K562 (cell line): Measurements from ENCODE around the gene SPNS1. TPM values are rescaled to one million over a fixed set of nuclear protein-coding genes. Genes with fewer than 3 reads are reported as not detected.
A peak's percentile ranks its signal among the peaks of the same experiment; 100 is the strongest.

Source experiments
- ATAC-seq: fragments of 200-7000 bp; cut with Tn5 transposase; 3 replicates; pipeline ENCODE4 v1.9.1; 2020; ENCODE audit warnings: moderate library complexity
- BruUV-seq: library from RNA; stranded (reverse); fragments of 400-500 nt; replicated peaks from 2 replicates; lab custom pipeline; 2021; lab: Mats Ljungman, UMichigan
- CTCF ChIA-PET: fragments of 300-600 bp; formaldehyde crosslinking; extraction: SDS; loops from one replicate; lab custom pipeline; 2021; ENCODE audit warnings: low intra/inter-chr PET ratio; lab: Yijun Ruan, JAX
- POLR2A ChIA-PET: fragments of 300-600, 350-650 bp; sonication (Branson Sonifier 250); formaldehyde crosslinking; extraction: SDS; loops from one replicate; lab custom pipeline; 2021; ENCODE audit warnings: antibody characterized with exemption, inconsistent platforms; lab: Yijun Ruan, JAX
- DNase-seq, 4 experiments: peaks; one replicate each; pipeline versions ENCODE4 v3.0.0 to v3.0.0-alpha.2; 2011 to 2018; ENCODE audit warnings: low spot score in 3 of 4, mixed read lengths in 3 of 4; ENCODE audit errors: extremely low read depth in 1 of 4
- FAIRE-seq: peaks from 2 replicates; lab custom pipeline; 2011; peaks lifted over from hg19 to GRCh38; lab: Jason Lieb, UNC
- H2AFZ ChIP-seq: 2 replicates; pipeline ENCODE4 v1.6.0; 2011; ENCODE audit warnings: low read depth, low read length, control low read depth, inconsistent platforms
- H3K27ac ChIP-seq: fragments of 200-600 bp; 3 replicates; pipeline ENCODE4 v1.8.0; 2011; ENCODE audit warnings: low read depth, mild to moderate bottlenecking, control low read depth, inconsistent platforms, low read length, moderate library complexity, mixed read lengths; ENCODE audit errors: extremely low read depth
- H3K27me3 ChIP-seq, 2 experiments: fragments of 300-600 bp in 1 of 2; 2 replicates in 1 of 2; 3 replicates in 1 of 2; pipeline versions ENCODE4 v1.6.0 to v1.8.0; 2011; ENCODE audit warnings: inconsistent platforms in 2 of 2, low read length in 2 of 2, mild to moderate bottlenecking in 1 of 2, mixed read lengths in 1 of 2, moderate library complexity in 1 of 2; ENCODE audit not compliant: control insufficient read depth in 2 of 2, insufficient read depth in 2 of 2
- H3K36me3 ChIP-seq: fragments of 300-600 bp; 3 replicates; pipeline ENCODE4 v1.8.0; 2011; ENCODE audit warnings: mild to moderate bottlenecking, low read length, inconsistent platforms; ENCODE audit not compliant: control insufficient read depth, insufficient read depth
- H3K4me1 ChIP-seq, 2 experiments: fragments of 200-600 bp in 1 of 2; replicated peaks in 1 of 2; 2 replicates in 1 of 2; 3 replicates in 1 of 2; pipeline versions ENCODE4 v1.5.1 to v1.8.0; 2011; ENCODE audit warnings: inconsistent platforms in 2 of 2, low read length in 2 of 2, mild to moderate bottlenecking in 1 of 2, mixed read lengths in 1 of 2, moderate library complexity in 1 of 2; ENCODE audit not compliant: control insufficient read depth in 2 of 2, insufficient read depth in 2 of 2
- H3K4me2 ChIP-seq: 2 replicates; pipeline ENCODE4 v1.6.1; 2011; ENCODE audit warnings: low read length, control low read depth, inconsistent platforms, mixed read lengths; ENCODE audit not compliant: insufficient read depth
- H3K4me3 ChIP-seq: fragments of 200-600 bp; sonication (generic), shearing (Covaris generic); 2 replicates; pipeline ENCODE4 v1.5.1; 2016; ENCODE audit warnings: control low read depth, inconsistent platforms
- H3K79me2 ChIP-seq: fragments of 200-600 bp; 3 replicates; pipeline ENCODE4 v1.8.0; 2011; ENCODE audit warnings: low read length, inconsistent platforms; ENCODE audit not compliant: control insufficient read depth, insufficient read depth
- H3K9ac ChIP-seq, 2 experiments: 2 replicates each; pipeline versions ENCODE4 v1.6.0 to v1.6.1; 2011; ENCODE audit warnings: low read depth in 2 of 2, low read length in 2 of 2, control low read depth in 1 of 2, inconsistent platforms in 1 of 2, mild to moderate bottlenecking in 1 of 2, mixed read lengths in 1 of 2; ENCODE audit not compliant: insufficient read depth in 1 of 2
- H3K9me1 ChIP-seq: one replicate; pipeline ENCODE4 v1.6.0; 2011; ENCODE audit warnings: inconsistent platforms, mild to moderate bottlenecking, low read length, moderate library complexity; ENCODE audit not compliant: control insufficient read depth, insufficient read depth
- H3K9me3 ChIP-seq: replicated peaks from 2 replicates; pipeline ENCODE4 v1.5.1; 2011; ENCODE audit warnings: low read depth, low read length, inconsistent platforms; ENCODE audit not compliant: control insufficient read depth, insufficient read depth
- H4K20me1 ChIP-seq: replicated peaks from 2 replicates; pipeline ENCODE4 v1.6.1; 2011; ENCODE audit warnings: low read length, inconsistent platforms, mixed read lengths; ENCODE audit not compliant: control insufficient read depth, insufficient read depth
- CREM ChIP-seq: IDR thresholded peaks from 2 replicates; pipeline ENCODE4 v1.6.1; 2014; ENCODE audit warnings: antibody characterized with exemption, low read depth
- CXXC5 ChIP-seq: fragments of 250-450 bp; sonication (Bioruptor Pico); IDR thresholded peaks from 2 replicates; pipeline ENCODE4 v1.8.0; 2022; ENCODE audit warnings: inconsistent platforms, mild to moderate bottlenecking, moderate library complexity
- DDX20 ChIP-seq: fragments of 450-650 bp; IDR thresholded peaks from 2 replicates; pipeline ENCODE4 v1.6.1; 2016; ENCODE audit warnings: missing genetic modification characterization, low read depth, mild to moderate bottlenecking, missing compliant biosample characterization, moderate library complexity
- DMBX1 ChIP-seq: fragments of 250-450 bp; sonication (Bioruptor Pico); IDR thresholded peaks from 2 replicates; pipeline ENCODE4 v1.8.0; 2022; ENCODE audit warnings: inconsistent platforms, mild to moderate bottlenecking, moderate library complexity, borderline replicate concordance
- ETS2 ChIP-seq: IDR thresholded peaks from 2 replicates; pipeline ENCODE4 v1.6.1; 2016; ENCODE audit warnings: borderline replicate concordance, missing genetic modification characterization, mild to moderate bottlenecking, moderate library complexity, missing compliant biosample characterization; ENCODE audit not compliant: poor library complexity, severe bottlenecking
- SIN3B ChIP-seq: fragments of 450-650 bp; IDR thresholded peaks from 2 replicates; pipeline ENCODE4 v1.6.1; 2017; ENCODE audit warnings: low read depth, mild to moderate bottlenecking, moderate library complexity
- ZNF444 ChIP-seq: fragments of 250-450 bp; sonication (Bioruptor Pico); IDR thresholded peaks from 2 replicates; pipeline ENCODE4 v1.4.0; 2020; ENCODE audit warnings: mild to moderate bottlenecking, moderate library complexity
- ZNF57 ChIP-seq: fragments of 450-650 bp; formaldehyde crosslinking; IDR thresholded peaks from 2 replicates; pipeline ENCODE4 v1.4.0; 2020; ENCODE audit warnings: mild to moderate bottlenecking, moderate library complexity
- ZNF583 ChIP-seq: fragments of 250-450 bp; sonication (Bioruptor Pico); IDR thresholded peaks from 2 replicates; pipeline ENCODE4 v1.4.0; 2020
- ZNF586 ChIP-seq: fragments of 450-650 bp; formaldehyde crosslinking; conservative IDR thresholded peaks from 2 replicates; pipeline ENCODE4 v1.4.0; 2020; ENCODE audit warnings: mild to moderate bottlenecking, moderate library complexity
- ZNF780A ChIP-seq: fragments of 250-450 bp; sonication (Bioruptor Pico); IDR thresholded peaks from 2 replicates; pipeline ENCODE4 v1.5.0; 2021; ENCODE audit warnings: mild to moderate bottlenecking
- WGBS: fragments of 100-300 bp; shearing (Covaris generic); methylation state at CpG from one replicate; pipeline ENCODE4 v1.1.6; 2016; ENCODE audit warnings: low coverage, mixed read lengths; ENCODE audit not compliant: insufficient coverage; ENCODE audit errors: missing lambda C conversion rate; 5-methylcytosine and 5-hydroxymethylcytosine counted together
- in situ Hi-C: fragments of 300-500 bp; cut with MboI; formaldehyde crosslinking; loops from 4 replicates; pipeline ENCODE4 v1.15.0; 2018; ENCODE audit warnings: inconsistent platforms, mixed read lengths
- intact Hi-C: fragments of 100-400 bp; cut with micrococcal nuclease; formaldehyde crosslinking; loops from 2 replicates; pipeline ENCODE4 v1.14.2; 2022
- polyA plus RNA-seq, 8 experiments: library from polyadenylated mRNA; depleted of rRNA in 4 of 8; stranded (reverse) in 5 of 8; unstranded in 3 of 8; fragments of >200 nt; fragmentation: Nextera tagmentation in 2 of 8; fragmentation: Illumina TruSeq in 1 of 8; extraction: Ambion mirVana in 2 of 8; extraction: Trizol in 1 of 8; gene quantifications; 2 replicates each; pipeline versions ENCODE4 v1.2.1 to v1.2.3, GENCODE V29; 2011 to 2014; ENCODE audit warnings: inconsistent platforms in 1 of 8, missing spikeins in 1 of 8
- total RNA-seq, 7 experiments: library from RNA; depleted of rRNA in 6 of 7; stranded (reverse); fragments of >200 nt in 6 of 7; fragmentation: Illumina TruSeq in 2 of 7; extraction: Trizol in 2 of 7; gene quantifications; 2 replicates each; pipeline versions ENCODE4 v1.2.1 to v1.2.3, GENCODE V29; 2011 to 2021; ENCODE audit warnings: low replicate concordance in 1 of 7
- TF ChIP-seq, protein P1 (sequence below): fragments of 250-450 bp; sonication (Bioruptor Pico); IDR thresholded peaks from 2 replicates; pipeline ENCODE4 v1.6.1; 2021; ENCODE audit warnings: mild to moderate bottlenecking
- TF ChIP-seq, protein P2 (sequence below), 2 experiments: fragments of 450-650 bp; conservative IDR thresholded peaks; 2 replicates each; pipeline ENCODE4 v1.6.1; 2017; ENCODE audit warnings: mild to moderate bottlenecking in 2 of 2, moderate library complexity in 2 of 2
- TF ChIP-seq, protein P3 (sequence below): fragments of 450-650 bp; formaldehyde crosslinking; IDR thresholded peaks from 2 replicates; pipeline ENCODE4 v1.4.0; 2020; ENCODE audit warnings: mild to moderate bottlenecking, moderate library complexity

The SPNS1 gene
- total and polyA plus RNA-seq, 9 of the 15 experiments (the other 6 are each of a cell fraction or from before 2014, with no cell fraction given) = 0.58 to 64.9 (median 13.7) TPM

DNA sequence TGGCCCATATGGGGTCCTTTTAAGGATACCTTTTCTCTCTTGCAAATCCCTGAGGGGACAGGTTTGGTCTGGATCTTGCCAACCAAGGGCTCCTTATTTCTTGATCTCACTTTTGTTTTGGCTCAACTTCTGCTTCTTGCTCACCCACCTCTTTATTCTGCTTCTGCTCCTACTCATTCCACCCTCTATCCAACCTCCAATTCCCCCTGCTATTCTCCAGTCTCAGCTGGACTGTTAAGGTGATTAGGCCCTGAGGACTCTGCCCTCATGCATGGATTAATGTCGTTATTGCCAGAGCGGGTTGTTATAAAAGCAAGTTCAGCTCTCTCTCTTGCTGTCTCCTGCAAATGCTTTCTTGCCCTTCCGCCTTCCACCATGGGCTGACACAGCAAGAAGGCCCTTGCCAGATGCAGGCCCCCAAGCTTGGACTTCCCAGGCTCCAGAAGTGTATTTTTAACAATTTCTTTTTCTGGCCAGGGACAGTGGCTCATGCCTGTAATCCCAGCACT lies 40.0 kb downstream of the SPNS1 start:
- WGBS = 90% methylated on average over 3 of the region's 3 CpGs
- H3K9ac ChIP-seq = no peak overlapping the region
- H3K4me1 ChIP-seq = peaks cover 21 to 44% of the 10 kb centered on the region in 2 experiments
- H3K4me3 ChIP-seq = no peak overlapping the region
- no peak for FAIRE-seq
- BruUV-seq = no TSS peak
- no peaks in the 10 kb centered on the region for H3K9me3 ChIP-seq
- no peaks in the 10 kb centered on the region for H3K27me3 ChIP-seq
- ChIA-PET CTCF (no interaction called here), POLR2A (no interaction called here)
- in situ Hi-C loops = no loop called here
- H3K4me2 ChIP-seq = no peak overlapping the region
- no peak for ATAC-seq
- no peak for DNase-seq
- no peaks in the 10 kb centered on the region for H3K79me2 ChIP-seq
- H4K20me1 ChIP-seq = no peaks in the 10 kb centered on the region
- peak overlapping the region; percentile 37; the same call in 1 of the 2 replicates for H2AFZ ChIP-seq
- no peaks in the 10 kb centered on the region for H3K9me1 ChIP-seq
- no peaks in the 10 kb centered on the region for H3K36me3 ChIP-seq
- no peak for TF ChIP-seq CREM
- TF ChIP-seq ZNF780A = no peak
- TF ChIP-seq ETS2 (tag) = no peak
- no peak for TF ChIP-seq DDX20 (tag)
- no peak for TF ChIP-seq ZNF583 (CRISPR knock-in tag)
- TF ChIP-seq DMBX1 (CRISPR knock-in tag) = no peak
- TF ChIP-seq, protein P1, sequence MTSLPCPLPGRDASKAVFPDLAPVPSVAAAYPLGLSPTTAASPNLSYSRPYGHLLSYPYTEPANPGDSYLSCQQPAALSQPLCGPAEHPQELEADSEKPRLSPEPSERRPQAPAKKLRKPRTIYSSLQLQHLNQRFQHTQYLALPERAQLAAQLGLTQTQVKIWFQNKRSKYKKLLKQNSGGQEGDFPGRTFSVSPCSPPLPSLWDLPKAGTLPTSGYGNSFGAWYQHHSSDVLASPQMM (CRISPR knock-in tag) = no peak
- TF ChIP-seq ZNF57 (CRISPR knock-in tag) = no peak
- TF ChIP-seq, protein P2, sequence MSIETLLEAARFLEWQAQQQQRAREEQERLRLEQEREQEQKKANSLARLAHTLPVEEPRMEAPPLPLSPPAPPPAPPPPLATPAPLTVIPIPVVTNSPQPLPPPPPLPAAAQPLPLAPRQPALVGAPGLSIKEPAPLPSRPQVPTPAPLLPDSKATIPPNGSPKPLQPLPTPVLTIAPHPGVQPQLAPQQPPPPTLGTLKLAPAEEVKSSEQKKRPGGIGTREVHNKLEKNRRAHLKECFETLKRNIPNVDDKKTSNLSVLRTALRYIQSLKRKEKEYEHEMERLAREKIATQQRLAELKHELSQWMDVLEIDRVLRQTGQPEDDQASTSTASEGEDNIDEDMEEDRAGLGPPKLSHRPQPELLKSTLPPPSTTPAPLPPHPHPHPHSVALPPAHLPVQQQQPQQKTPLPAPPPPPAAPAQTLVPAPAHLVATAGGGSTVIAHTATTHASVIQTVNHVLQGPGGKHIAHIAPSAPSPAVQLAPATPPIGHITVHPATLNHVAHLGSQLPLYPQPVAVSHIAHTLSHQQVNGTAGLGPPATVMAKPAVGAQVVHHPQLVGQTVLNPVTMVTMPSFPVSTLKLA (conservative IDR thresholded peaks at IDR 0.05) = no peak
- TF ChIP-seq ZNF586 (CRISPR knock-in tag) = no peak
- no peak for TF ChIP-seq CXXC5 (CRISPR knock-in tag)
- TF ChIP-seq, protein P3, sequence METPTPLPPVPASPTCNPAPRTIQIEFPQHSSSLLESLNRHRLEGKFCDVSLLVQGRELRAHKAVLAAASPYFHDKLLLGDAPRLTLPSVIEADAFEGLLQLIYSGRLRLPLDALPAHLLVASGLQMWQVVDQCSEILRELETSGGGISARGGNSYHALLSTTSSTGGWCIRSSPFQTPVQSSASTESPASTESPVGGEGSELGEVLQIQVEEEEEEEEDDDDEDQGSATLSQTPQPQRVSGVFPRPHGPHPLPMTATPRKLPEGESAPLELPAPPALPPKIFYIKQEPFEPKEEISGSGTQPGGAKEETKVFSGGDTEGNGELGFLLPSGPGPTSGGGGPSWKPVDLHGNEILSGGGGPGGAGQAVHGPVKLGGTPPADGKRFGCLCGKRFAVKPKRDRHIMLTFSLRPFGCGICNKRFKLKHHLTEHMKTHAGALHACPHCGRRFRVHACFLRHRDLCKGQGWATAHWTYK (CRISPR knock-in tag) = no peak
- TF ChIP-seq SIN3B = no peak
- TF ChIP-seq ZNF444 (CRISPR knock-in tag) = no peak
- TF ChIP-seq, all 486 proteins: peak for 0
- intact Hi-C loops = no loop called here
- H3K27ac ChIP-seq = 0 out of 3 replicates have a peak overlapping the region, but pooled peaks have one; percentile 11
